ENCODE results near the gene GABRG3. TPM values are rescaled to one million over a fixed set of nuclear protein-coding genes. Genes with fewer than 3 reads are reported as not detected.

The GABRG3 gene
- total and polyA plus RNA-seq, 2 experiments from 2014 or later: 0.10 to 1.4 TPM

GRCh38 chr15:27461181-27461580, 490.2 kb downstream of the GABRG3 start:
- Mint-ChIP-seq H3K27me3 (ENCODE audit: insufficient read depth, low read depth, poor library complexity) (peaks cover 4% of the 10 kb centered on the region), H3K4me3 (no peak overlapping the region), H3K36me3 (ENCODE audit: low read depth) (no peaks in the 10 kb centered on the region), H3K27ac (no peak overlapping the region), H3K4me1 (peaks cover 5% of the 10 kb centered on the region), H3K9me3 (peaks cover 3% of the 10 kb centered on the region; the same call in 2 of the 3 replicates)
- H3K36me3 ChIP-seq (ENCODE audit: insufficient read depth): no peaks in the 10 kb centered on the region
- 0 out of 2 replicates have a peak, but pooled peaks cover 4% of the 10 kb centered on the region for H3K9me2 ChIP-seq (ENCODE audit: insufficient read depth)
- no peak overlapping the region for H3K4me2 ChIP-seq
- H3K79me2 ChIP-seq (replicated peaks; ENCODE audit: insufficient read depth): no peaks in the 10 kb centered on the region
- H2AFZ ChIP-seq: 0 out of 2 replicates have a peak overlapping the region, but pooled peaks have one; percentile 3
- H4K20me1 ChIP-seq (replicated peaks; ENCODE audit: insufficient read depth): no peaks in the 10 kb centered on the region
- ATAC-seq (no peak), DNase-seq (ENCODE audit: low spot score) (no peak)
- no peaks in the 10 kb centered on the region for H3K4me1 ChIP-seq (ENCODE audit: insufficient read depth)
- no peak overlapping the region for H3K27ac ChIP-seq (ENCODE audit: low read depth)
- H3K27me3 ChIP-seq (ENCODE audit: insufficient read depth): no peaks in the 10 kb centered on the region
- TF ChIP-seq CTCF (conservative IDR thresholded peaks at IDR 0.05; ENCODE audit: low read depth in 2 of 2) (no peak), STAT1 (IDR thresholded peaks at IDR 0.05; ENCODE audit: unreplicated experiment) (no peak), POLR2AphosphoS5 (IDR thresholded peaks at IDR 0.05; ENCODE audit: low read depth) (no peak), NANOG (IDR thresholded peaks at IDR 0.05; ENCODE audit: borderline replicate concordance) (no peak), EZH2phosphoT487 (IDR thresholded peaks at IDR 0.05; ENCODE audit: unreplicated experiment) (no peak), EZH2 (IDR thresholded peaks at IDR 0.05; ENCODE audit: low read depth, unreplicated experiment) (no peak), ZNF331 (CRISPR knock-in tag; IDR thresholded peaks at IDR 0.05; ENCODE audit: low read depth) (no peak), ZNF114 (CRISPR knock-in tag; IDR thresholded peaks at IDR 0.05) (no peak), ZNF462 (CRISPR knock-in tag; IDR thresholded peaks at IDR 0.05) (no peak), CREB1 (CRISPR knock-in tag; IDR thresholded peaks at IDR 0.05; ENCODE audit: low read depth) (no peak), JUNB (IDR thresholded peaks at IDR 0.05; ENCODE audit: unreplicated experiment) (no peak), ETS1 (IDR thresholded peaks at IDR 0.05) (no peak), REST (IDR thresholded peaks at IDR 0.05; ENCODE audit: unreplicated experiment) (no peak)
- H3F3A ChIP-seq (replicated peaks; ENCODE audit: low read depth): no peaks in the 10 kb centered on the region
- no peak overlapping the region for H3K4me3 ChIP-seq

Measured in GM23338 (cell line).